GM19193 (cell line): Measurements from ENCODE around the gene MYO1H.
A peak's percentile ranks its signal among the peaks of the same experiment; 100 is the strongest.

Experiments
- POLR2A ChIP-seq: IDR thresholded peaks from 4 replicates; pipeline ENCODE4 v1.6.1; 2011; ENCODE audit not compliant: insufficient read depth, insufficient read length; ENCODE audit errors: extremely low read depth

MYO1H gene

GRCh38 chr12:109466821-109467220 lies 119.1 kb downstream of the MYO1H start:
- no peak for TF ChIP-seq POLR2A

DNA sequence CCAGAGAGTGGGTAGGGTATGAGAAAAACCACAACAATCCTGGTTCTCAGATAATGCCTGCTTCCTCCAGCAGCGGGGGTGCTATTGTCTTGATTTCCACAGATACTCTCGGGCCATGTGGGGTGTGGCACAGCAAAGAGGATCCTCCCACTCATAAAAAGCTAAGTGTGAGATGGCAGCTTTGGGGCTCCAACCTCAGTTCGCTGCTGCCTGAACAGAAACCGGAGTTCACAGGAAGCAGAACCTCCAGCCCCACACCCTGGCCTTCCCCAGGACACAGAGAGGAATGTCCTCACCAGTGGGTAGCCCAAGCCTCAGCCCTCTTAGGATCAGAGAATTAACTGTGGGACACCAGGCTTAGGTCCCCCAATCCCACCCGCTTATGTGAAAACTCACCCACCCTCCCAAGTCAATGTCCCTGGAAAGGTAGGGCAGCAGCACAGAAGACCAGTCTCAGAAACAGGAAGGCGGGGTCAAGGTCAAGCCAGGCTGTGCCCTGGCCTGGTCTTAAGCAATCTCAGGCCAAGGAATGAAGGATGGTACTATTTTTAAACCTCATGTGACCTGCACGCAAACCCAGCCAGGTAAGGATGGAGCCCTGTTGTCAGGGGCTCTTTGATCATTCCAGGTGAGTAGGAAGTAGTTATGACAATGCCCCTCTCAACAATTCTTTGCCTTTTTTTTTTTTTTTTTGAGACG lies 120.4 kb downstream of the MYO1H start:
- no peak for TF ChIP-seq POLR2A

GRCh38 chr12:109469517-109469916 lies 121.8 kb downstream of the MYO1H start:
- no peak for TF ChIP-seq POLR2A

GRCh38 chr12:109473006-109473405 lies 125.3 kb downstream of the MYO1H start:
- TF ChIP-seq POLR2A, result no peak

DNA sequence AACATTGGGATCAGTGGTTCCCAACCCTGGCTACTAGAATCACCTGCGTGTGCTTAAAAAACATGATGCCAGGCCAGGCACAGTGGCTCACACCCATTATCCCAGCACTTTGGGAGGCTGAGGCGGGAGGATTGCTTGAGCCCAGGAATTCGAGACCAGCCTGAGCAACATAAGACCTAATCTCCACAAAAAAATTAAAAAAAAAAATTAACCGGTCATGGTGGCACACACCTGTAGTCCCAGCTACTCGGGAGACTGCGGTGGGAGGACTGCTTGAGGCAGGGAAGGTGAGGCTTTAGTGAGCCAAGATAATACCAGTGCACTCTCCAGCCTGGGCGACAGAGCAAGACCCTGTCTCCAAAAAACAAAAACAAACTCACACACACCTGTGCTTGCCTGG lies 127.4 kb downstream of the MYO1H start:
- TF ChIP-seq POLR2A, result no peak

DNA sequence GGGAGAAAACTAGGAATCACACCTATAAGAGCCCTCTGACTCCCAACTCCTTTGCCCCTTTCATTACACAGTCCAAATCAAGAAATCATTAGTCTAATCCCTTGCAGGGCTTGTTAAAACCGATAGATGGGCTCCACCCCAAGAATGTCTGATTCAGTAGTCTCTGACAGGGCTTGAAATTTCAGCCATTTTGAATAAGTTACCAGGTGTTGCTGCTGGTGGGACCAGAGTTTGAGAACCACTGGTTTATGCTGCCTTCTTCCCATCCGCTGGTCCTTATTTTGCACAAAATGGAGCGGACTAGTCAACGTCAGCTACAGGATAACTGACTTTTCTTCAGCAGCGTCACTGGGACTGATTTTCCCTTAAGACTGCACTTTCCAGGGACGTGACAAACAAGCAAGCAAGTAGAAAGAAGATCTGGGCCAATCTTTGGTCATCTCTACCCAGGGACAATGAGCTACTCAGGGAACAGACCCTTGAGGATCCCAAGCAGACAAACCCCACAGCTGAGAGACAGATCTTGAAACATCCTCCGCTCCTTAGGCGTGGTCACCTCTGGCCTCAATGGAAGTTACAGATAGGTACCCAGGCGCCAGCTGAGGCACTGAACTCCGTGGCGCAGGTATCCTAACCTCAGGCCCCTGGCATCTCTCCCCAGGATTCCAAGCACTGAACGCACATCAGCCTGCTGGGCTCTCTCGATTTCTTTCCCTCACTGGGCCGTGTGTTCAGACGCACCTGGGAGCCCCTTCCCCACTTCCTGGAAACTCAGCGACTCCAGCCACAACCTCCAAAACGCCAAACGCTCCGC lies 128.5 kb downstream of the MYO1H start:
- TF ChIP-seq POLR2A, result no peak

GRCh38 chr12:109476807-109477184 lies 129.1 kb downstream of the MYO1H start:
- TF ChIP-seq POLR2A, result no peak

- peak; percentile 91 for TF ChIP-seq POLR2A
Observed at GRCh38 chr12:109477185-109477962, 129.7 kb downstream of the MYO1H start, which contains the start of the genes KCTD10 and UBE3B. KCTD10 (minus strand) TSS chr12:109477300; CDS start chr12:109477262, 38 bp downstream. UBE3B (plus strand) TSS chr12:109477634; CDS start chr12:109483552, 5,918 bp downstream.

DNA sequence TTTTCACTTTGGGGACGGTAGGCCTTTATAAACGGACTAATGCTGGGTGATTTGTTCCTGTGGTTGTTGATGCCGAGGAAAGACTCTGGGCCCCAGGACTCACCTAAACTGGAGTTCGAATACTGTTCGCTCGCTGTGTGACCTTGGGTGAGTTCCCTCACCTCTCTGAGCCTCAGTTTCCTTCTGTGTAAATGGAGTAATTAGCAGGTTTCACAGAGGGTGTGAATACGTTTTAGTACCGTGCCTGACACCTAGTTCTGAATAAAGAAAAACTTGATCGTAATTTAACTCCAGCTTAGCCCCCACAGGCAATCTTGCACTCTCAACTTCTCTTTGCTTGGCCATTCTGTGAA lies 130.2 kb downstream of the MYO1H start:
- no peak for TF ChIP-seq POLR2A

DNA sequence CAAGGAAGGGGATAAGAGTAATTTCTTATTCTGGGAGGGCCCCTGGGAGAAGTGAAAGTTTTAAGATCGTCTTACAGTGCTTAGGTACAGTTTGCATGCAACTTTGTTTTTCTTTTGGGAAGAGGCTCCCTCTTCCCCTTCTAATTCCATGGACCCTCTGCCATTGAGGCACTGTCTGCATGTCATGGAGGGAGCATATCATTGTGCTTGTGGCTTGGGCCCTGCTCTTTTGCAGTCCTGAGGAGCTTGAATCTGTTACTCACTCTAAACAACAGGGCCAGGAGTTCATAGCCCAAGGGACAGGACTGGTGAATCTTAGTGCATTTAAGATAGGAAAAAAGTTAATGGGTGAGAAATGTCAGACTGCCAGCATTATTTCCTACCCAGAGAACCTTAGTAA lies 132.1 kb downstream of the MYO1H start:
- TF ChIP-seq POLR2A, result no peak

DNA sequence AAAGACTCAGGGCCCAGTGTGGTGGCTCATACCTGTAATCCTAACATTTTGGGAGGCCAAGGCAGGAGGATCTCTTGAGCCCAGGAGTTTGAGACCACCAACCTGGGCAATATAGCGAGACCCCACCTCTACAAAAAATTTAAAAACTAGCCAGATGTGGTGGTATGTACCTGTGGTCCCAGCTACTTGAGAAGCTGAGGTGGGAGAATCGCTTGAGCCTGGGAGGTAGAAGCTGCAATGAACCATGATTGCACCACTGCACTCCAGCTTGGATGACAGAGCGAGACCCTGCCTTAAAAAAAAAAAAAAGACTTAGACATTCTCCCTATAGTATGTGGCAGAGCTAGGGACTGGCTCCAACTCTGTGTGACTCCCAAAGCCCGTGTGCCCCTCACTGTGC lies 132.7 kb downstream of the MYO1H start:
- TF ChIP-seq POLR2A, result no peak

GRCh38 chr12:109481863-109482262 lies 134.2 kb downstream of the MYO1H start:
- TF ChIP-seq POLR2A, result no peak

- TF ChIP-seq POLR2A, result no peak
Observed at GRCh38 chr12:109482491-109482890, 134.8 kb downstream of the MYO1H start.

GRCh38 chr12:109482894-109483293 lies 135.2 kb downstream of the MYO1H start:
- TF ChIP-seq POLR2A, result no peak

- TF ChIP-seq POLR2A, result no peak
Observed at GRCh38 chr12:109483346-109483745, 135.6 kb downstream of the MYO1H start.
